ENCODE data around the gene ZDHHC5. TPM values are rescaled to one million over a fixed set of nuclear protein-coding genes. Genes with fewer than 3 reads are reported as not detected.

ZDHHC5 gene
- polyA plus RNA-seq, 6 donors from 2014 or later, result 6.1 to 39.2 (median 28.2) TPM

GRCh38 chr11:57638005-57638781 is 29.7 kb upstream of the ZDHHC5 start:
- Mint-ChIP-seq H3K27ac (peak overlapping the region in 4 of 6 donors; percentile 59 to 80 (median 70)), H3K36me3 (no peaks in the 10 kb centered on the region), H3K4me3 (peak overlapping the region; percentile 87 to 95 (median 92)), H3K4me1 (peaks cover 15 to 25% (median 24%) of the 10 kb centered on the region in 3 donors), H3K27me3 (peaks cover 33 to 47% (median 47%) of the 10 kb centered on the region in 3 donors), H3K9me3 (no peaks in the 10 kb centered on the region)
- peak; percentile 54 to 56 for ATAC-seq (ENCODE audit: low read depth in 2 of 2)
- no peak for DNase-seq

- Mint-ChIP-seq H3K27ac (peak overlapping the region in 3 of 6 donors; percentile 39 to 69 (median 59)), H3K27me3 (peaks cover 33 to 48% (median 42%) of the 10 kb centered on the region in 3 donors), H3K36me3 (no peaks in the 10 kb centered on the region), H3K9me3 (no peaks in the 10 kb centered on the region), H3K4me3 (peak overlapping the region; percentile 87 to 95 (median 92)), H3K4me1 (peaks cover 15 to 25% (median 24%) of the 10 kb centered on the region in 3 donors)
- DNase-seq (no peak), ATAC-seq (ENCODE audit: low read depth in 2 of 2) (peak; percentile 21 to 39)
These were observed 29.0 kb upstream of the ZDHHC5 start for GRCh38 chr11:57638811-57639320.

GRCh38 chr11:57639321-57640067 is 28.4 kb upstream of the ZDHHC5 start:
- Mint-ChIP-seq H3K9me3 (no peaks in the 10 kb centered on the region), H3K4me3 (peak overlapping the region; percentile 87 to 95 (median 92)), H3K4me1 (peaks cover 15 to 27% (median 25%) of the 10 kb centered on the region in 3 donors), H3K27me3 (peaks cover 30 to 45% (median 36%) of the 10 kb centered on the region in 3 donors), H3K27ac (no peak overlapping the region), H3K36me3 (no peaks in the 10 kb centered on the region)
- ATAC-seq (ENCODE audit: low read depth in 2 of 2) (no peak), DNase-seq (no peak)

- no peaks in the 10 kb centered on the region for H3K9me3 Mint-ChIP-seq
- ATAC-seq (ENCODE audit: low read depth in 2 of 2) (no peak), DNase-seq (no peak)
- H3K36me3 Mint-ChIP-seq, result no peaks in the 10 kb centered on the region
- peaks cover 15 to 31% (median 25%) of the 10 kb centered on the region in 3 donors for H3K4me1 Mint-ChIP-seq
- H3K27ac Mint-ChIP-seq, result no peak overlapping the region
- H3K27me3 Mint-ChIP-seq, result peaks cover 33 to 45% (median 38%) of the 10 kb centered on the region in 3 donors
- peak overlapping the region in 6 of 8 donors; percentile 54 to 95 (median 88) for H3K4me3 Mint-ChIP-seq
These were observed 27.7 kb upstream of the ZDHHC5 start for GRCh38 chr11:57640068-57640800.

GRCh38 chr11:57641011-57641807 is 26.7 kb upstream of the ZDHHC5 start:
- peaks cover 16 to 38% (median 29%) of the 10 kb centered on the region in 3 donors for H3K4me1 Mint-ChIP-seq
- DNase-seq (no peak), ATAC-seq (ENCODE audit: low read depth in 2 of 2) (peak in 1 of 2 donors; percentile 35)
- peaks cover 40 to 54% (median 48%) of the 10 kb centered on the region in 3 donors for H3K27me3 Mint-ChIP-seq
- no peaks in the 10 kb centered on the region for H3K9me3 Mint-ChIP-seq
- H3K4me3 Mint-ChIP-seq, result peak overlapping the region in 2 of 8 donors; percentile 15 to 87
- H3K27ac Mint-ChIP-seq, result peak overlapping the region in 1 of 6 donors; percentile 17
- peaks cover 0 to 1% of the 10 kb centered on the region in 2 donors for H3K36me3 Mint-ChIP-seq

GRCh38 chr11:57643802-57644201 is 24.1 kb upstream of the ZDHHC5 start:
- H3K36me3 Mint-ChIP-seq, result peaks cover 0 to 9% of the 10 kb centered on the region in 2 donors
- peaks cover 0 to 4% (median 0%) of the 10 kb centered on the region in 7 donors for H3K9me3 Mint-ChIP-seq
- no peak overlapping the region for H3K4me3 Mint-ChIP-seq
- no peak overlapping the region for H3K27ac Mint-ChIP-seq
- no peak for DNase-seq
- H3K27me3 Mint-ChIP-seq, result peaks cover 50 to 61% (median 51%) of the 10 kb centered on the region in 3 donors
- no peak for ATAC-seq (ENCODE audit: low read depth in 2 of 2)
- peaks cover 26 to 44% (median 37%) of the 10 kb centered on the region in 3 donors for H3K4me1 Mint-ChIP-seq

- peak; percentile 85 to 86 for ATAC-seq (ENCODE audit: low read depth in 2 of 2)
- Mint-ChIP-seq H3K4me3 (no peak overlapping the region), H3K27ac (peak overlapping the region in 1 of 6 donors; percentile 10), H3K4me1 (peaks cover 34 to 52% (median 42%) of the 10 kb centered on the region in 3 donors), H3K36me3 (peaks cover 0 to 9% of the 10 kb centered on the region in 2 donors), H3K27me3 (peaks cover 53 to 68% (median 56%) of the 10 kb centered on the region in 3 donors), H3K9me3 (peaks cover 0 to 4% (median 0%) of the 10 kb centered on the region in 7 donors)
- peak; percentile 83 for DNase-seq
These were observed 22.9 kb upstream of the ZDHHC5 start for GRCh38 chr11:57644748-57645688.

GRCh38 chr11:57645689-57646085 is 22.2 kb upstream of the ZDHHC5 start:
- no peak for DNase-seq
- H3K36me3 Mint-ChIP-seq, result peaks cover 0 to 9% of the 10 kb centered on the region in 2 donors
- ATAC-seq (ENCODE audit: low read depth in 2 of 2), result no peak
- peak overlapping the region in 1 of 8 donors; percentile 47 for H3K4me3 Mint-ChIP-seq
- peaks cover 35 to 54% (median 49%) of the 10 kb centered on the region in 3 donors for H3K4me1 Mint-ChIP-seq
- H3K27me3 Mint-ChIP-seq, result peaks cover 60 to 74% (median 62%) of the 10 kb centered on the region in 3 donors
- peaks cover 0 to 4% (median 0%) of the 10 kb centered on the region in 7 donors for H3K9me3 Mint-ChIP-seq
- no peak overlapping the region for H3K27ac Mint-ChIP-seq

GRCh38 chr11:57646194-57646798 is 21.6 kb upstream of the ZDHHC5 start:
- Mint-ChIP-seq H3K4me3 (peak overlapping the region in 6 of 8 donors; percentile 13 to 84 (median 49)), H3K27me3 (peaks cover 64 to 80% (median 69%) of the 10 kb centered on the region in 3 donors), H3K4me1 (peaks cover 35 to 54% (median 49%) of the 10 kb centered on the region in 3 donors), H3K27ac (peak overlapping the region in 2 of 6 donors; percentile 34 to 54), H3K36me3 (peaks cover 0 to 9% of the 10 kb centered on the region in 2 donors), H3K9me3 (peaks cover 0 to 4% (median 0%) of the 10 kb centered on the region in 7 donors)
- ATAC-seq (ENCODE audit: low read depth in 2 of 2), result no peak
- no peak for DNase-seq

- Mint-ChIP-seq H3K36me3 (peaks cover 0 to 9% of the 10 kb centered on the region in 2 donors), H3K4me3 (peak overlapping the region in 6 of 8 donors; percentile 13 to 84 (median 52)), H3K4me1 (peaks cover 35 to 54% (median 49%) of the 10 kb centered on the region in 3 donors), H3K27me3 (peaks cover 67 to 84% (median 71%) of the 10 kb centered on the region in 3 donors), H3K9me3 (peaks cover 0 to 4% (median 0%) of the 10 kb centered on the region in 7 donors), H3K27ac (peak overlapping the region in 3 of 6 donors; percentile 34 to 77 (median 54))
- ATAC-seq (ENCODE audit: low read depth in 2 of 2) (no peak), DNase-seq (no peak)
These were observed 21.1 kb upstream of the ZDHHC5 start for GRCh38 chr11:57646799-57647303.
